ENCODE results near the gene TAF1B.

GRCh38 chr2:9979977-9980376, 136.7 kb downstream of the TAF1B start:
- TF ChIP-seq CTCF (IDR thresholded peaks at IDR 0.05): no peak
- TF ChIP-seq POLR2A (IDR thresholded peaks at IDR 0.05): no peak
